Limb (tissue), 2 donors: ENCODE data around the gene RADX.
"Not testable (repeated sequence)": the region's sequence is repeated elsewhere in the genome, so short reads cannot be mapped to it uniquely, and the experiment has no call there.

Source experiments
- DNase-seq, 2 donors: peaks; one replicate each; pipeline ENCODE4 v3.0.0-alpha.2; 2016; ENCODE audit errors: extremely low spot score in 2 of 2

RADX gene, protein sequence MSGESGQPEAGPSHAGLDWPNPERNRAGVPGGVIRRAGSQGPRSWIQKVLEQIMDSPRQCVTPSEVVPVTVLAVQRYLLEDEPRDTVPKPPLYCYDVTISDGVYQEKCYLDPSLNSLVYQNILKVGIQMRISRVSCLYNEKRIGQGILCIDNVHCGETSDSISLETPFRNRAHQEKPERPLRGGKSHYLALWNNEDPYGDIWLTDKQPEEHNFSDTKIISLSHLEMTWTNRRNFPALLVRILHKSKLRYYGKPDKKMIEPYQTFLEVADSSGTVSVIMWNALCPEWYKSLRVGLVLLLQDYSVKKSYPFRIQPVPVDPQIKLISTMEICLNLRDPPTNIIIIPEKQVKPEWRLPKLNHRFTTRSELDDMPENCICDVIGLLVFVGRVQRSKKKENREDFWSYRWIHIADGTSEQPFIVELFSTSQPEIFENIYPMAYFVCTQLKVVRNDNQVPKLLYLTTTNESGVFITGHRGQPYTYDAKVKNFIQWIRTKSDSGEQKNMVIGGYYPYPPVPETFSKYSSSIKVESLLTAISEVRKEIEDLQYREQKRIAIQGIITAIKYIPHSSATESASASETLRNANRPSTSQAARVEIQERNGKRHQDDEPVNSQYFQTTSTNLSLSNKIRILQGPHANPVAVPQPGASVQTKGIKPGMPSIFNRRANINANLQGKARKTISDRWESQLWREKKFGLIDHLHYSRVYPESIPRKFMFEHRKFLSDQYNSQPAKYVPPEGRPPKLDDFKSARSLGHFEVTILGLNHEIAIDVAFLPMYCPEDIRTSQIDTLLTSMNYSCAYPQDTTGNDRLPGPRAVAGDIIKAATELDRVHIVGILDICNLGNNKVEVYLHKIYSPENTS

DNA sequence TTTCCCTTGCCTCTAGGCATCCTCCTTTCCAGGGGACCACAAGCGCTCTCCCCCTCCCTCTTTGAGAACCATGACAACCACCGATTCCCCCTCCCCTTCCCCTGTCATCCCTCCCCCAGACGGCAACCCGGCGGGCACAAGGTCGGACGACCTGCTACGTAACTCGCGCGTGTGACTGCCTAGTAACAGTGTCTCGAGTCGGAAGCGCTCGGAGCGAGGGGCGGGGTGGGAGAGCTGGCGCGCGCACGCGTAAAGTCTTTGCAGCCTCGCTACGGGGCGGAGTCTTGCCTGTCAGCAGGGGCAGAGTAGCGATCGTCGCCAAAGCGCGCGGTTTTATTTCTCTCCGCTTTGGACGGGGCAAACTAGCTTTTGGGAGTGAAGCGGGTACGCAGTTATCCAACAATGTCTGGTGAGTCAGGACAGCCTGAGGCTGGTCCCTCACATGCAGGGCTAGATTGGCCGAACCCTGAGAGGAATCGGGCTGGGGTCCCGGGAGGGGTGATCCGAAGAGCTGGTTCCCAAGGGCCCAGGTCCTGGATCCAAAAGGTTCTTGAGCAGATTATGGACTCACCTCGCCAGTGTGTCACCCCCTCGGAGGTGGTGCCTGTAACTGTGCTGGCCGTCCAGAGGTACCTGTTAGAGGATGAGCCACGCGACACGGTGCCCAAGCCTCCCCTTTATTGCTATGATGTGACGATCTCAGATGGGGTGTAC is at the start of gene RADX:
RADX (plus strand) TSS at position 300 of the 714 bp plus-strand sequence; CDS start at position 403, 103 bp downstream.
- peak; percentile 64 to 83 for DNase-seq

DNA sequence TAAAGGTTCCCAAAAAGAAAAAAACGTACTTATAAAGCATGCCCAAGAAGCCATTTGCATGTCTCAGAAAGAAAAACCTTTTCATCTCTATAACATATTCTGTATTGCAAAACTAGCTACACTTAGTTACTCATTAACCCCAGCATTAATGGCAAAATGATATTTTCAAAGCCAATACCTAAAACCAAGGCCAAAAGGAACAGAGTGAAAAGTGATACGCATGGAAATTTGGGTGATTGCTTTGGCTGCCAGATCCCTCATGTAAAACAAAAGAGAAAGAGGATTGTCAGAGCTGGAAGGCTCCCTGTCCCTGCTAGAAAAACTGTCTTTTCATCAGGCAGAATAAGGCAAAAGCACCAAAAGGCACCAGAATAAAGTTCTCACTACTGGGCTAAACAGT is 46.8 kb upstream of the RADX start:
- DNase-seq, result no peak

DNA sequence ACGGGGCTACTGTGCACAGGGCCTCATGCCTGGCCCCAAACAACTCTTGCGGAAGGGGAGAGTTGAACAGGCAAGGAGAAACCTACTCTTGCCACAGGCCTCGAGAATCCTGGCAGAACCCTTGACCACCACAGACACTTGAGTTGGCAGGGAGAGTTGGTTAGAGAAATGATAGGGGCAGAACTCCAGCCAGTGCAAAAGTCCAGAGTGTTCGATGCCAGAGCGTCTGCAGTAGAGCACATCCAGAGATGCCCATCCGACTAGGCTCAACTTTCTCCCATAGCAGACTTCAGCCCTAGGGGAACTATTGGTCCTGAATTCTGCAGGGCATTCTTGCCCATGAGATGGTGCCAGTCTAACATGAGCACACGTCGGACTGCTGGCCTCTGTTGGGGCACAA is 45.4 kb upstream of the RADX start:
- DNase-seq, result no peak

DNA sequence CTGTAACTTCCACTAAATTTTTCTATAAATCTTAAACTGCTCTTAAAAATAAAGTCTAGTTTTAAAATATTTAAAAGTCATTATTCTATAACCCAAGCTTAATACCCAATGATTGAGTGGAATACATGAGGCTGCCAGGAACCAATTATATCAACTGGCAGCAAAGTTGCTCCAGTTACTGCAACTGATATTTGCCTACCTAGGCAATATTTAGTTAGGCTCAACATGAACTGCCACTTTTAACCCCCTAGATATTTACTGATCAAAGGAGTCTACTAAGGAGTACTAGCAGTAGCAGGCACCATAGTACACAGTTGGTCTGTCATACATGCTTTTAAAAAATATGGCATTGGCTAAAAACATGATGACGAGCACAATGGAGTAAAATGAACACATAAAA is 29.9 kb upstream of the RADX start:
- DNase-seq, result no peak

DNA sequence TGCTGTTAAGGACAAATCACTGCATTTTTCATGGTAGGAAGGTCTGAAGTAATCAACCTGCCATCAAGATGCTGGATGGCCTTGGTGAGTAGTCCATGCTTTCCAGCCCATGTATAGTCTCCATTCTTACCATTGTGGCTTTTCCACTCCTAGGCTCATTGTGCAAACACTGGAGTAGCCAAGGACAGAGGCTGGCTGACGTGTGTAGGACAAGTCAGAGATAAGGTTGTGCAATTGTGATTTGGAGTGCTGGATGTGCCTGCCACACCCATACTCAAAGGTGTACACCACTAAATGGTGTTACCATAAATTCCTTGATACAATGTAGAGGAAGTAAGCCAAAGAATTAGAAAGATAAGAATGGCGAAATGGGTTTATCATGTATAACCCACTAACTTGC is 26.3 kb upstream of the RADX start:
- no peak for DNase-seq

DNA sequence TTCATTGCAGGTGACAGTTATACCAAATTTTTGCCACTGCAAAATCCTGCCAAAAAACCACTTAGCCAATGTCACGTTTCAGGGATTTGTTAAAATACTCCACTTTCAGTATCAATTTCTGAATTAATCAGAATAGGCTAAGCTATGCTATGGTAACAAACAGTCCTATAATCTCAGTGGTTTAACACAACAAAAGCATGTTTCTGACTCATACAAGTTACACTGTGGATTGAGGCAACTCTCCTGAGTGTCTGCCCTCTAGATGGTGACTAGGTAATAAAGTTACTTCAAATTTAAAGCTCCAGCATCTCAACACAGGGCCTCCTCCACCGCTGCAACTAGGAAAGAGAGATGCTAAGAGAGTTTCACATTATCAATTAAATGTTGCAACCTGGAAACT is 23.0 kb upstream of the RADX start:
- no peak for DNase-seq

DNA sequence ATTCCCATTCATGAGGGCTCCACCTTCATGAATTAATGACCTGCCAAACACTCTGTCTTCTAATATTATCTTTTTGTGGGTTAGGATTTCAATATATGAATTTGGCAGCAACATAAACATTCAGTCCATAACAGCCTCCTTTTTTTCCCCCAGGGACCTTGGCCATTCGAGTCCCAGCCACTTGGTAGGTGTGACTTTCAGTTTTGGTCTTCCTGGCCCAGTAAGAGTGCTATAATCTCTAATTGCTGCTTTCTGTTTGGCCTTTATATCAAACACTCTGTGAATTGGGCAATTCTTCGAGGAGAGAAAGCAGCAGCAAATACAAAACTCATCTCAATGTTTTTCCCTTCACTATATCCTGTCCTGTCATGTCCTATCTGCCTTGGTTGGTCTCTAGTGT is 12.4 kb upstream of the RADX start:
- no peak for DNase-seq

DNA sequence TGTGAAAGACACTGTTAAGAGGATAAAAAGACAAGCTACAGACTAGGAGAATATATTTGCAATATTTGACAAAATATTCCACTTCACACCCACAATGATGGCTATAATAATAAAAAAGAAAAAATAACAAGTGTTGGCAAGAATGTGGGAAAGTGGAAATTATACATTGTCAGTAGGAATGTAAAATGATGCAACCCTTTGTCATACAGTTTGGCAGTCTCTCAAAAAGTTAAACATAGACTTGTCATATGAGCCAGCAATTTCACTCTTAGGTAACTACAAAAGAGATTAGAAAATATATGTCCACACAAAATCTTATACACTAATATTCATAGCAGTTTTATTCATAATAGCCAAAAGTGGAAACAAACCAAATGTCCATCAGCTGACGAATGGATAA is 5.2 kb upstream of the RADX start:
- DNase-seq, result no peak

DNA sequence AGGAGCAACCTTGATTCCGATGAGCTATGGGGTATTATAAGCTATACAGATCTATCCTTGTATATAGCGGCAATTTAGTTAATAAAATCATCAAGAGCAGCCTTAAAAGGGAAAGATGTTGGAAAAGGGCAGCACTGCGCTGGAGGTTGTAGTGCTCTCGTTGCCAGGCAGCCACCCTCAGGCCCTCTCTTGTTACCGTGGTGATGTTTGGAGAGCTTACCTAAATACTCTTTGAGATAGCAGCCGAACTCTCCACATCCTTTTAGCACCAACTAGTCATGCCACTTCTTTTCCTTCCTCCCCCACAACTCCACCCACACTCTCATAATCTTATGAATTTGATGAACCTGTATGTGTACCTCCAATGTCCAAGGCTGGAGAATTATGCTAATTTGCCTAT is 3.8 kb upstream of the RADX start:
- no peak for DNase-seq

DNA sequence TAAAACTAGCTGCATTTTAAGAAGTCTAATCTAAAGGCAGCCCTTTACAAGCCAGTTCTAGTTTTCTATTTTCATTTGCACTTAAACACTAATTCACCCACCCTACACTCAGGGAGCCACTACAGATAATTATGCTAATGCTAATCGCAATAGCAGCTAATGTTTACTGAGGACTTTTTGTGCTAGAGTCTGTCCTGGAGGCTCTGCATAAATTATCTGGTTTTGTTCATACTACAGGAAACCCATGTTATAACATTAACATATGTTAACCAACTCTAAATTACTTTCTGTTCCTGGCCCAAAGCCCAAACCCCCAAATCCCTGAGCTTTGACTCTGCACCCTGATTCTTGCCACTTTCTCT is 480 bp upstream of the RADX start:
- DNase-seq, result no peak

DNA sequence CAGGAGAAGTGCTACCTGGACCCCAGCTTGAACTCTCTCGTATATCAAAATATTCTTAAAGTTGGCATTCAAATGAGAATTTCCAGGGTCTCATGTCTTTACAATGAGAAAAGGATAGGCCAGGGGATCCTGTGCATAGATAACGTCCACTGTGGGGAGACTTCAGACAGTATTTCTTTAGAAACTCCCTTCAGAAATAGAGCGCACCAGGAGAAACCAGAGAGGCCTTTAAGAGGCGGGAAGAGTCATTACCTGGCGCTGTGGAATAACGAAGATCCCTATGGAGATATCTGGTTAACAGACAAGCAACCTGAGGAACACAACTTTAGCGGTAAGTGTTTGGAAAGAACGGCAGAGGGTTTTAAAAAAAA is 600 bp downstream of the RADX start:
- DNase-seq, result no peak

DNA sequence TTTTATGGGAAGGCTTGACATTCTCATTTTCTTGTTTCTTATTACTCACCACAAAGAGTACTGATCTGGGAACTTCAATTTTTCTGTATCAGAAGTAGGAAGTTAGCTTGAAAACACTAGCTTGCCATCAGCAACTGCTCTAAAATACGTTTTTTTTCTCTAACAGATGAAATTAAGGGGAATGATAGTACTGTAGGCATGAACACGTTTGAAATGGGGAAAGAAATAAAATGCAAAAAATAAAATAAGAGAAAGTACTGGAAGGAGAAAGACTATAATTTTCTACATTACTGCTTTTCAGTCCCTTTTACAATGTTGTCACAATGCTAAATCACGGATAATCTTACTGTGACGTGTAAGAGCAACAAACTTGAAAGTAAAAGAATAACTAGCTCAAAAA is 1.5 kb downstream of the RADX start:
- DNase-seq, result no peak

DNA sequence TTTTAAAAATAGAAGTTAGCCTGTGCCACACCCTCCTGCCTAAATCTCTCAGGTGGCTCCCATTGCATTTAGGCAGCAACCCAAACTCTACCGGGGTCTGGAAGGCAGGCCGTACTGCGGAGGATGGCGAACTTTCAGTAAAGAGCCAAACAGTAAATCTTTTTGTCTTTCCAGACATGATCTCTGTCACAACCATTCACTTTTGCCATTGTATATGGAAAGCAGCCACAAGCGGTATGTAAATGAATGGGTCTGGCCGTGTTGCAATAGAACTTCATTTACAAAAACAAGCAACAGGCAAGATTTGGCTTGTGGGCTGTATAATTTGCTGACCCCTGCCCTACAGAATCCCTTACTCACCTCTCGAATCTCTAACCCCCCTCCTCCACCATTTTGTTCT is 3.3 kb downstream of the RADX start:
- DNase-seq, result no peak

DNA sequence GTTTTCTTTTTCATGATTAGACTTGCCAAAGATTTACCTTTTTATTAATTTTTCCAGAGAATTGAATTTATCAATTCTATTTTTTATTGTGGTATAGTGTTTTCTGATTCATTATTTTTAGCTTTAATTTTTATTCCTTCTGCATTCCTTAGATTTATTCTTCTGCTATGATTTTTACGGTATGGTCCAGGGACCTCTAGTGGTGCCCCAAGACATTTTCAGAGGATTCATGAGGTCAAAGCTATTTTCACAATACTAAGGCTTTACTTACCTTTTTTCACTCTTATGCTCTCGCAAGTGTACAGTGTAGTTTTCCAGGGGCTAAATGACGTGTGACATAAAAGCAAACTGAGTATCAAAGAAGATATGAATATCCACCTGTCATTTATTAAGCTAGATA is 8.0 kb downstream of the RADX start:
- DNase-seq, result no peak

DNA sequence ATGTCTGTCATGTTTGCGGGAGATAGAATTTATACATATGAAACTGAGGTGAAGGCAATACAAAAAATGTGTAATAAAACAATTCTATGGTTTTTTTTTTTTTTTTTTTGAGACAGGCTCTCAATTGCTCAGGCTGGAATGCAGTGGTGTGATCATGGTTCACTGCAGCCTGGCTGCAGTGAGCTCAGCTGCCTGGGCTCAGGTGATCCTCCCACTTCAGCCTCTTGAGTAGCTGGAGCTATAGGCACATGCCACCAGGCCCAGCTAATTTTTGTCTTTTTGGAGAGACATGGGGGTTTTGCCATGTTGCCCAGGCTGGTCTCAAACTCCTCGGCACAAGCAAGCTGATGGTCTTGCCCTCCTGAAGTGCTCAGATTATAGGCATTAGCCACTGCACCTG is 10.1 kb downstream of the RADX start:
- no peak for DNase-seq

DNA sequence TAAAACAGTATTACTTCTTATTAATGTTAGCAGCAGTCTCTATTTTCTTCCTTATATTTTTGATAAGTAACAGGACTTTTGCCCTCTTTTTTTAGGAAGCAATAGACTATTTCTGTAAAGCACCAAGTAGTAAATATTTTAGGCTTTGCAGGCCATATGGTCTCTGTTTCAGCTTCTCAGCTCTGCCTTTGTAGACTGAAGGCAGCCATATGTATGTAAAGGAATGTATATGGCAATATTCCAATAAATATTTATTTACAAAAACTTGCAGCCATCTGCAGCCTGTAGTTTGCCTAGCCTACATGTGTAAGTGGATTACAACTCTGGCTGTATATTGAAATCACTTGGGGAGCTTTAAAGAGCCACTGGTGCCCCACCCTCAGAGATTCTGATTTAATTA is 15.0 kb downstream of the RADX start:
- peak in 1 of 2 donors; percentile 12 for DNase-seq

DNA sequence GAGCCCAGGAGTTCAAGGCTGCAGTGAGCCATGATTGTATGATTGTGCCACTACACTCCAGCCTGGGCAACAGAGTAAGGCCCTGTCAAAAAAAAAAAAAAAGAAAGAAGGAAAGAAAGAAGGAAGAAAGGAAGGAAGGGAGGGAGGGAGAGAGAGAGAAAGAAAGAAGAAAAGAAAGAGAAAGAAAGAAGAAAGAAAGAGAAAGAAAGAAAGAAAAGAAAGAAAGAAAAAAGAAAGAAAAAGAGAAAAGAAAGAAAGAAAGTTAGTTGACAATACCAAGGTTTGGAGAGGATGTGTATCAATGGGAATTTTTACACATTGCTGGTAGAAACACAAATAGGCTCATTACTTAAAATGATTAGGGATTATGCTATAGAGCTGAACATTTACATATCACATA is 19.8 kb downstream of the RADX start:
- no peak for DNase-seq

DNA sequence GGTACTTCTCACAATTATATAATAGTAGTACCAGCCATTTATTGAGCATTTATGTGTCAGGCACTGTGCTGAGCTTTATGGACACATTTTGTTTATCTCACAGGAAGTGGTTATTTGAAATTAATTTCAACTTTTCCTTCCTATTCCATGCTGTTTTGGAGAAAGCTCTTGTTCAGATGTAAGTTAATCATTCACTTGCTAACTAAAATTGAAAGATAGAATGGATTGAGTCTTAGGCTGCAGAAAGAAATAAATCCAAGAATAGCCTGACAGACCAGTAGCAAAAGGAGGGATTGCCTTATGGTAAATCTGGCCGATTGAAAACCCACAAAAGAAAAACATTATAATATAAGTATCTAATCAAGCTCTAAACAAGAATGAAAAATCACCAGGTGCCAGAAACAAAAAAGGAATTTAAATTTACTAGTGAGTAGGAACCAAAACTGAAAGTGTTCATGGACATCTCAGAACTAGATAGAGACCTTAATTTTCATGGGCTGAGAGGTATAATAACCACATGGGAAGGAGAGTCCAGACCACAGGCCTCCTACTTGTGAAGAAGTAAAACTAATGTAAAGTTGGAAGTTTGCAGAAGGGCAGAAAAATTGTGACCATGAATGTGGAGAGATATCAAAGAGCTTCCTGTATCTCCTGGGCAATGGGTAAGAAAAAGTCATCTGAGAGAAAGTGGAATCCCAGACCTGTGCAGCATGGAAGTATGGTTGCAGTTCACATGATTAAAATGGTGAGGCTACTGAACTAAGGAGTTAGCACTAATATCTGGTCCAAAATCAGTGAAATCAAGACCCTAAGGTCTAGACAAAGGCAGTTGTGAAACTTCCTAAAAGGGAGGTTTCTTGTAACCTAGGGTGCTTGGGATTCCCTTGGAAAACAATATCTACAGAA is 38.0 kb downstream of the RADX start:
- DNase-seq, result no peak

DNA sequence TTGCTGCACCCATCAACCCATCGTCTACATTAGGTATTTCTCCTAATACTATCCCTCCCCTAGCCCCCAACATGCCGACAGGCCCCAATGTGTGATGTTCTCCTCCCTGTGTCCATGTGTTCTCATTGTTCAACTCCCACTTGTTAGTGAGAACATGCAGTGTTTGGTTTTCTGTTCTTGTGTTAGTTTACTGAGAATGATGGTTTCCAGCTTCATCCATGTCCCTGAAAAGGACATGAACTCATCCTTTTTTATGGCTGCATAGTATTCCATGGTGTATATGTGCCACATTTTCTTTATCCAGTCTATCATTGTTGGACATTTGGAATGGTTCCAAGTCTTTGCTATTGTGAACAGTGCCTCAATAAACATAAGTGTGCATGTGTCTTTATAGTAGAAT is 41.8 kb downstream of the RADX start:
- DNase-seq, result not testable (repeated sequence)

DNA sequence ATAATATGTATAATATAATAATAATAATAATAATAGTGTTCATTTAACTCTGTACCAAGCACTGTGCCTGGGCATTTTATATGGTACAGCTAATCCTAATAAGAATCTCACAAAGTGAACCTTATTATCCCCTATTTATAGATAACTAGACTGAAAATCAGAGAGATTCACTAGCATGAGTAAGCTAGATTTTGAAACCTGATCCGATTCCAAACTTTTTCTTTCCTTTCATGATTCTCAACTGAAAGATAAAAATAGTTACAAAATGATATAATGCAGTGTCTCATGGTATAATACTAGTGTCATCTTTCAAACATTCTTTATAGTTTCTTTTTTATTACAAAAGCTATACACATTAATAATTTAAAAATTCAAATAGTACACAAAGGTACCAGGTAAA is 58.9 kb downstream of the RADX start:
- DNase-seq, result no peak

DNA sequence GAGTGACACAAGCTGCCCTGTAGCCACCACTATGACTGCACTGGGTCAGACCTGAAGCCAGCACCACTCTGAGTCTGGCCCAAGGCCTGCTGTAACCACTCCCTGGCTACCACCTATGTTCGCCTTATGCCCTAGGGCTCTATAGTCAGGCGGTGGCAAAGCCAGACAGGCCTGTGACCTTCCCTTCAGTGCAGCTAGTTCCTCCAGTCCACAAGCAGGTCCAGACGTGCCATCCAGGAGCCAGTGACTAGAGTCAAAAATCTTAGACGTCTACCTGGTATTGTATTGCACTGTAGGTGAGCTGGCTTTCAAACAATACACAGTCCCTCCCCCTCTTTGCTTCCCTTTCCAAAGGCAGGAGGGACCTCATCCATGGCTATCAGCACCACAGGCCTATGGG is 60.7 kb downstream of the RADX start:
- DNase-seq, result no peak
